Measurements from ENCODE around the gene ATP11C.

DNA sequence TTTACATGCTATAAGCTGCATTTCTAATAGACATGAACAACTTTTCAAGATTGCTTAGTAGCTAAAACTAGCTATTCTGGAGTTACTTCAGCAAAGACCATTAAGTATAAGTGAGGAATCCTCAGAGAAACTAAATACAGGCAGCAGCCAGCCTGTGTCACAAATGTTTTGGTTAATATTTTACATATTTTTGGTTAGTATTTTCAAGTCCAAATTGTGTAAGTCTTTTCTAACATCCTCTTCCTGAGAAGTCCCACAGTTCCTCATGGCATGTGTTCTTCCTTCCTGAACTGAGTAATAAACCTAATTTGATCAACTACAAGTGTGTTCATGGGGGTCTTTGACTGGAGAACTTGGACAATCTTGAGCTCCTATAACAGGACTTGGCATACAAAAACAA, 182.5 kb downstream of the ATP11C start:
- TF ChIP-seq, protein P1, sequence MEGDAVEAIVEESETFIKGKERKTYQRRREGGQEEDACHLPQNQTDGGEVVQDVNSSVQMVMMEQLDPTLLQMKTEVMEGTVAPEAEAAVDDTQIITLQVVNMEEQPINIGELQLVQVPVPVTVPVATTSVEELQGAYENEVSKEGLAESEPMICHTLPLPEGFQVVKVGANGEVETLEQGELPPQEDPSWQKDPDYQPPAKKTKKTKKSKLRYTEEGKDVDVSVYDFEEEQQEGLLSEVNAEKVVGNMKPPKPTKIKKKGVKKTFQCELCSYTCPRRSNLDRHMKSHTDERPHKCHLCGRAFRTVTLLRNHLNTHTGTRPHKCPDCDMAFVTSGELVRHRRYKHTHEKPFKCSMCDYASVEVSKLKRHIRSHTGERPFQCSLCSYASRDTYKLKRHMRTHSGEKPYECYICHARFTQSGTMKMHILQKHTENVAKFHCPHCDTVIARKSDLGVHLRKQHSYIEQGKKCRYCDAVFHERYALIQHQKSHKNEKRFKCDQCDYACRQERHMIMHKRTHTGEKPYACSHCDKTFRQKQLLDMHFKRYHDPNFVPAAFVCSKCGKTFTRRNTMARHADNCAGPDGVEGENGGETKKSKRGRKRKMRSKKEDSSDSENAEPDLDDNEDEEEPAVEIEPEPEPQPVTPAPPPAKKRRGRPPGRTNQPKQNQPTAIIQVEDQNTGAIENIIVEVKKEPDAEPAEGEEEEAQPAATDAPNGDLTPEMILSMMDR (IDR thresholded peaks at IDR 0.05) = no peak
- TF ChIP-seq POLR2A (IDR thresholded peaks at IDR 0.05) = no peak

Measured in uterus (tissue), 2 donors.